ENCODE measurements around the gene ACACB.

ACACB gene

GRCh38 chr12:109222062-109222461 is 105.7 kb downstream of the ACACB start:
- DNase-seq, result no peak

- DNase-seq, result no peak
Observed at GRCh38 chr12:109222496-109222895, 106.1 kb downstream of the ACACB start.

GRCh38 chr12:109223211-109223610 is 106.8 kb downstream of the ACACB start:
- no peak for DNase-seq

- no peak for DNase-seq
Observed at GRCh38 chr12:109223868-109224267, 107.5 kb downstream of the ACACB start.

GRCh38 chr12:109228664-109229063 is 112.3 kb downstream of the ACACB start:
- DNase-seq, result no peak

- no peak for DNase-seq
Observed at GRCh38 chr12:109230193-109230592, 113.8 kb downstream of the ACACB start.

GRCh38 chr12:109232731-109233130 is 116.3 kb downstream of the ACACB start:
- no peak for DNase-seq

GRCh38 chr12:109234012-109234411 is 117.6 kb downstream of the ACACB start:
- no peak for DNase-seq

GRCh38 chr12:109236257-109236656 is 119.9 kb downstream of the ACACB start:
- DNase-seq, result no peak

GRCh38 chr12:109239179-109239578 is 122.8 kb downstream of the ACACB start:
- no peak for DNase-seq

GRCh38 chr12:109239691-109240090 is 123.3 kb downstream of the ACACB start:
- no peak for DNase-seq

- DNase-seq, result no peak
Observed at GRCh38 chr12:109240365-109240764, 124.0 kb downstream of the ACACB start.

- DNase-seq, result no peak
Observed at GRCh38 chr12:109241936-109242335, 125.5 kb downstream of the ACACB start.

- DNase-seq, result no peak
Observed at GRCh38 chr12:109244073-109244472, 127.7 kb downstream of the ACACB start.

- DNase-seq, result no peak
Observed at GRCh38 chr12:109246221-109246620, 129.8 kb downstream of the ACACB start.

- no peak for DNase-seq
Observed at GRCh38 chr12:109247831-109248654, 131.7 kb downstream of the ACACB start.

GRCh38 chr12:109250523-109250922 is 134.1 kb downstream of the ACACB start:
- no peak for DNase-seq

GRCh38 chr12:109252799-109253198 is 136.4 kb downstream of the ACACB start:
- DNase-seq, result no peak

GRCh38 chr12:109253913-109254544 is 137.6 kb downstream of the ACACB start:
- DNase-seq, result no peak

GRCh38 chr12:109255377-109255776 is 139.0 kb downstream of the ACACB start:
- DNase-seq, result no peak

GRCh38 chr12:109256011-109256410 is 139.6 kb downstream of the ACACB start:
- no peak for DNase-seq

- DNase-seq, result no peak
Observed at GRCh38 chr12:109258201-109258600, 141.8 kb downstream of the ACACB start.

- DNase-seq, result no peak
Observed at GRCh38 chr12:109258607-109259544, 142.5 kb downstream of the ACACB start.
